HG02623 (cell line): ENCODE data around the gene LCTL.
"Not testable (repeated sequence)": the region's sequence is repeated elsewhere in the genome, so short reads cannot be mapped to it uniquely, and the experiment has no call there.

Experiments
- ATAC-seq: cut with Tn5 transposase; IDR thresholded peaks from one replicate; pipeline ENCODE4 v1.9.1; 2021; ENCODE audit warnings: moderate library complexity; ENCODE audit not compliant: unreplicated experiment

The LCTL gene

DNA sequence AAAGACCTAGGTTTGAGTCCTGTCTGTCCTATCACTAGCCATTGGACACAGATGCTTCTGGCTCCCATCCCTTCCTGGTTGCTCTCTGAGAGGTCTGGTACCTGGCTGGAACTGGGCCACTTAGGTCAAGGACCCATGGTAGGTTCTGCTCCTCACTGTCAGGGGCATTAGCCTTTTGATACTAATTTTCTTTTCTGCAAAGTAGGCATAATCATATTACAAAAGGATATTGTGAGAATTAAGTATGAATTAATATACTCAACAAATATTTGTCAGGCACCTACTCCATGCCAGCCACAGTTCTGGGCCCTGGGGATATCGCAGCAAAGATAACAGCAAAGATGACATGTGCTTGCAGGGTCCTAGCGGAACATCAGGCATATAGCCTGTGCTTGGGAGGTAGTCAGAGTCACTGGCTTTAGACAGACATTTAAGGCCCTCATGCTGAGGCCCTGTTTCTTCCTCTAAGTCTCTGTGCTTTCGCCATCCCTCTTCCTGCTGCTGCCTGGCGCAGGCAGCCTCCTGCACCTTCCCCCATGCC lies 25.6 kb upstream of the LCTL start:
- ATAC-seq, result no peak

DNA sequence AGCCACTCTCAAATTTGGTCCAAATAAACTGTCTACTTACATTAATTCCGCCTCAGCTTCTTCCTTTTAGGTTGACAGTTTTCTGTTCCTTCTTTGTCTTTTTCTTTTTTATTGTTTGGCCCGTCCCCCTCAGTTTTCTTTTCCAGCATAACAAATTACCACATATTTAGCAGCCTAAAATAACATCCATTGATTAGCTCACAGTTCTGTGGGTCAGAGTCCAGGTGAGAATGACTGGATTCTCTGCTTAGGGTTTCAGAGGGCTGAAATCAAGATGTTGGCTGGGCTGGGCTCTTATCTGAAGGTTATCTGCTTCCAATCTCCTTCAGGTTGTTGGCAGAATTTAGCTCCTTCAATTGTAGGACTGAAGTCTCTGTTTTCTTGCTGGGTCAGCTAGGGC lies 24.6 kb upstream of the LCTL start:
- no peak for ATAC-seq

DNA sequence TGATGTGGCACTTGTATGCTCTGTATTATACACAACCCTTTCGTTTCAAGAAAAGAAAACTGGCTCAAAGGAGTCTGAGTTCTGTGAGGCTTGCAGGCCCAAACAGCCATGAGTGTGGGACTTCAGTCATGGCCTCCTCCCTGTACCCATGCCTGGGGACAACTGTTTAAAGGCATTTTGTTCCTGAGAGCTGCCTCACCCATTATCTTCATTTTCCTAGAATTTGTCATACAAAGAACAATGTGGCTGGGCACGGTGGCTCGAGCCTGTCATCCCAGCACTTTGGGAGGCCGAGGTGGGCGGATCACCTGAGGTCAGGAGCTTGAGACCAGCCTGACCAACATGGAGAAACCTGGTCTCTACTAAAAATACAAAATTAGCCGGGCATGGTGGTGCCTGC lies 23.6 kb upstream of the LCTL start:
- not testable (repeated sequence) for ATAC-seq

DNA sequence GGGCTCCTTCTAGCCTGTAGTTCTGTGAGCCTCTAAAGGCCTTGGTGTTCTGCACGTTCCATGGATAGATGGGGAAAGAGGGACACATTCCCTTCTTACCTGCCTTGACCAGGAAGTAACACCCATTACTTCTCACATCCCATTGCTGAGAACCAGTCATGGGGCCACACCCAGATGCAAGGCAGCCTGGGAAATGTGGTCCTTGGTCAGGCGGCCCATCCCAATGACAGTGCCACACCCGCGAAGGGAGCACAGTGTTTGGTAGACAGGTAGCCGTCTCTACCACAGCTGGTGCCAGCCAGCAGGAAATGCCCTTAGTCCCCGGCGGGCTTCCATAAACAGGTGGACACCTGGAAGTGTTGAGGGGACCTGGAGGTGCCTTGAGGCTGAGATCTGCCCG lies 23.2 kb upstream of the LCTL start:
- no peak for ATAC-seq

DNA sequence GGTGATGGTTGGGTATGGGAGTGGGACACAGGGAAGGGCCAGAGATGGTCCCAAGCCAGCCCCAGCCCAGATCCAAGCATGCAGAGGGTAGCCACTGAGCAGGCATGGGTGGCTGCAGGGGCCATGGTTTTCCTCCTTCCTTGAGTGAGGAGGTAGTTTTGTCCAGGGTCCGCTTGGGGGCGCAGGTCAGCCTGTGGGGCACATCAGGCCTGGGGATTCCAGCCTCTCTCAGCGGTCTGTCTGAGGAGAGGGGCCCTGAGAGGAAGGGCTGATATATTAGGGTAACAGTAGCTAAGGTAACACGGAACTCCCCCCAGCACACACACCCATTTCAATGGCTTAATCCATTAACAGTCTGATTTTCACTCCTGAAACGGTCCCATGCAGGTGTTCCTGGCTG lies 22.7 kb upstream of the LCTL start:
- ATAC-seq, result no peak

DNA sequence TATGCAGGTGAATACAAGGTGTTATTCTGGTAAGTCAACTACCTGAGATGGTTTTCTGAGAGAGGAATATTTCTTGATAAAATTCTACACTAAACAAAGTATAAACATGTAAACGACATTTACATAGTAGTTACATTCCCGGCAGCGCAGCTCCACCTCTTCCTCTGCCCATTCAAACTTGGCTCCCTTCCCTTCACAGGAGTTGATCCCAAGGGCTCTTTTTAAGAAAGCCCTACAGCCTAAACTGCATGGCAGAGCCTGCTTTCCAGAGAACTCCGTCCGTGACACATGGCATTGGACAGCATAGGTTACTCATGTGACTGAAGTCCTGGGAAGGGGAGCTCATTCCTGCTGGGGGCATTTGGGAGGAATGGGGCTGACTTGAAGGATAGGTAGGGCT lies 22.0 kb upstream of the LCTL start:
- no peak for ATAC-seq

DNA sequence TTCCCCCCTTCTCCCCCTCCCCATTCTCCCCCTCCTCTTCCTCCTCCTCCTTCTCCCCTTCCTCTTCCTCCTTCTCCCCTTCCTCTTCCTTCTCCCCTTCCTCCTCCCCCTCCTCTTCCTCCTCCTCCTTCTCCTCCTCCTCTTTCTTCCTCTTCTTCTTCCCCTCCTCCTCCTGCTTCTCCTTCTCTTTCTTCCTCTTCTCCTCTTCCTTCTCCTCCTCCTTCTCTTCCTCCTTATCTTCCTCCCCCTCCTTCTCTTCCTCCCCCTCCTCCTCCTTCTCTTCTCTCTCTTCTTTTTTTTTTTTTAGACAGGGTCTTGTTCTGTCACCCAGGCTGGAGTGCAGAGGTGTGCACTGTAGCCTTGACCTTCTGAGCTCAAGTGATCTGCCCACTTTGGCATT lies 21.2 kb upstream of the LCTL start:
- no peak for ATAC-seq

DNA sequence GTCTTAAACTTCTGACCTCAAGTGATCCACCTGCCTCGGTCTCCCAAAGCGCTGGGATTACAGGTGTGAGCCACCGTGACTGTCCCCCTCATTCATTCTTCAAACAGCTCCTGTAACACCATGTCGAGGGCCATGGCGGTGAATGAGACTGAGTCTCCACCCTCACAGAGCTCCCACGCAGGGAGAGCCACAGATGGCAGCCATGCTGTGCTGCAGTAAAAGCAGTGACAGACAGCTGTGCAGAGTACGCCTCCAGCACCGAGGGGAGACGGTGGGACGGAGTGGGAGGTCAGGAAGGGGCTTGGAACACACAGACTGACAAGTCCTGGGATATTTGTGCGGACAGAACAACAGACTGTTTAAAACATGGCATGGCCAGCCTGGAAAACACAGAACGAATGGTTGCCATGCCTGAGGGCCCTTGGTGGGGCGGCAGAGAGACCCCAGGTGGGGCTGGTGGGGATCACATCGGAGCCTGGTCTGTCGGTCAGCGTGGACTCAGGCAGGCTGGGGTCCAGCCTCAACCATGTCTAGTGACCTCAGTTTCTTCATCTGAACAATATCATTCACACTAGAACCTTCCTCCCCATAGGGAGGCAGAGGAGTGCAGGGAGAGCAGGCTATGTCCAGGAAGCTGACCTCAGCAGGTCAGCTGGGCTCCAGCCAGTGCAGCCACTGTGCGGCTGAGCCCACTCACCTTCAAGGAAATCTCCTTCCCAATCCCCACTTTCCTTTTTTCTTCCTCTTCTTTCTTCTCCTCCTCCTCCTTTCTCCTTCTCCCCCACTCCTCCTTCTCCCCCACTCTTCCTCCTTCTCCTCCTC lies 20.6 kb upstream of the LCTL start:
- no peak for ATAC-seq

DNA sequence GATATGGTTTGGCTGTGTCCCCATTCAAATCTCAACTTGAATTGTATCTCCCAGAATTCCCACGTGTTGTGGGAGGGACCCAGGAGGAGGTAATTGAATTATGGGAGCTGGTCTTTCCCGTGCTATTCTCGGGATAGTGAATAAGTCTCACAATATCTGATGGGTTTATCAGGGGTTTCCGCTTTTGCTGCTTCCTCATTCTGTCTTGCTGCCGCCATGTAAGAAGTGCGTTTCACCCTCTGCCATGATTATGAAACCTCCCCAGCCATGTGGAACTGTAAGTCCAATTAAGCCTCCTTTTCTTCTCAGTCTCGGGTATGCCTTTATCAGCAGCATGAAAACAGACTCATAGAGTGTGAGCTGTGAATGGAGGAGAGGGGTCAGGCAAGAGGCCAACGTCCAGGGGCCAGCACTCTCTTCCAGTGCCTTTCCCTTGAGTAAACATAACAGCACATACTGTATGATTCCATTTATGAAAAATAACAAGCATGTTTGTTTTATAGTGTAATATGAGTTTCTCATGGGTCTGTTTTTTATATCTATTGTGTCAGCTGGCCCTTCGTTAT lies 16.3 kb upstream of the LCTL start:
- ATAC-seq, result no peak

DNA sequence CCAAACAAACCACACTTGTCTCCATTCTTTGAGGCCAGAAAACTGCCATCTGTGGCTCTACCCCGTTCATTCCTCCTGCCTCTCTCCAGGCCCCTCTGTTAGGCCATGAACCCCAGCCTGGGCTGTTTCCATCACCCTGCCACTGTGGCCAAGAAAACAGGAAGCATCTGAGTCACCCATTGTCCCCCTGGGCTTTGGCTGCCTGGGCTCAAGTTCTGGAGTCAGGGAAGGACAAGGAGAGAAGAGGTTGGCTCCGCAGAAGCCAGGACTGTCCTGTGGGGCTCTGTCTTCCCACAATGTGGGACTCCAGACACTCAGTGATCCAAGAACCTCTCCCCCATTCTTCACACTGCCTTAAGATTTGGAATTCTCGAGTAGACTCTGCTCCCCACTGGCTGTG lies 14.8 kb upstream of the LCTL start:
- ATAC-seq, result no peak

DNA sequence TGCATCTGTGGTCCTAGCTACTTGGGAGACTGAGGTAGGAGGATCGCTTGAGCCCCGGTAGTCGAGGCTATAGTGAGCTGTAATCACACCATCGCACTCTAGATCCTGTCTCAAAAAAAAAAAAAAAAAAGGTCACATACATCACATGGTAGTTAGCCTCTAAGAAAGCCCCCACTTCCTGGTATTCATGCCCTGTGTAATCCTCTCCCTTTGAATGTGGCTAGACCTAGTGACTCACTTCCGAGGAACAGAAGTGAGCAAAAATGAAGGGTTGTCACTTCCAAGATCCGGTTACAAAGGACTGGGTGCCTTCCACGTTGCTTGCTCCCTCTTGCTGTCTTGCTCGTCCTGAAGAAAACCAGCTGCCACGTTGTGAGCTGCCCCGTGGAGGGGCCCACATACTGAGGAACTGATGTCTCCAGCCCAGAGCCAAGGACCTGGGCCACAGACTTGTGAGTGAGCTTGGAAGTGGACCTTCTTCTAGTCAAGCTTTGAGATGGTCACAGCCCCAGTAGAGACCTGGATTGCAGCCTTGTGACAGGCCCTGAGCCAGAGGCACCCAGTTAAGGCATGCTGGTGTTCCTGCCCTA lies 12.6 kb upstream of the LCTL start:
- ATAC-seq, result no peak

DNA sequence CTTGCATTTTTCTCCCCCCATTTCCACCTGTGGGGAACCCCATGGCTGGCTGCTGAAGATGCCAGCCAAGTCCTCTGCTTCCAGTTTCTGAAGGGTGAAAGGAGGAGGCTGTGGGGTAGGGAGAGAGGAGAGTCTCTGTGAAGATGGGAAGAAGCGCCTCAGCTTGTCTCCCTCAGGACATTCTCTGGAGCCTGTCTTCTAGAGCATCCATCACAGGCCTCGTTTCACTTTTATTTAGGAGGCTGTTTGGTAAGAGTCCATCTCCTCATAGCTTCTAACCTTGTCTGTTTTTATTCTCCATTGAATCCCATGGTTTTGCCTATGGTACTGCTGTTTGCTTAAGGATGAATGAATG lies 8.8 kb upstream of the LCTL start:
- no peak for ATAC-seq

DNA sequence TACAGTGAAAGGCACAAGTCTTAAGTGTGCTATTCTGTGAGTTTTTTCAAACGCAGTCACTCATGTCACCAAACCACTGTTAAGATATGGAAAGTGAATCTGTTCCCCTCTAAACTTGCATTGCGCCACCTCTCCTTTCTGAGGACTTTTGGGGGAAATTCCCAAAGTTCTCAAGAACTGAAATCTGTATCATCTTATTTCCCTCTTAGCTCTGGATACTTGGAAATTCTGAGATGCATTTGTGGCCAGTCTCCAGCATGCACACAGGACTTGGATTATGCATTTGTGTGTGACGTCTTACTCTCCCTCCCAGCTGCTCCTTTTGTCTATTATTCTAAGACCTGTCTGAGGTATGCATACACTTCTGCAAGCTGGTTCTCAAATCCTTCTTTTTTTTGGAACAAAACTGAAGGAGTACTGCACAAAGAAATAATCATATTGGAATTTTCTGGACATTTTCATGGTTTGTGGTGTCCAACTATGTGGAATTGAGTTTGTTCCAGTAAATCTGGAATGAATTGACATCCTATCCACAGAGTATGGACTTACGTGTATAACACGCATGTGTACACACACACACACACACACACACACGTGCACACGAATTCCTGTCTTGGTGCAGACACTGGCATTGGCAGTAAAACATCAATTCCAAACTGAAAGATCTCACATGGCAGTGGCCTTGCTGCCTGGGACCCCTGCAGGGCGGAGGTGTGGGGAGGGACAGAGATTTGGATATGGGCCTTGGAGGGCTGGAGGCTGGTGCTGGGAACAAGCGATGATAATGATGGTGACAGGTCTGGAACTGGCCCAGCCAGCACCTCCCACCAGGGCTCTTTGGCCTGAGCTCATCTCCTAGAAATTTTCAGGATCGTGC lies 8.2 kb upstream of the LCTL start:
- ATAC-seq, result no peak

DNA sequence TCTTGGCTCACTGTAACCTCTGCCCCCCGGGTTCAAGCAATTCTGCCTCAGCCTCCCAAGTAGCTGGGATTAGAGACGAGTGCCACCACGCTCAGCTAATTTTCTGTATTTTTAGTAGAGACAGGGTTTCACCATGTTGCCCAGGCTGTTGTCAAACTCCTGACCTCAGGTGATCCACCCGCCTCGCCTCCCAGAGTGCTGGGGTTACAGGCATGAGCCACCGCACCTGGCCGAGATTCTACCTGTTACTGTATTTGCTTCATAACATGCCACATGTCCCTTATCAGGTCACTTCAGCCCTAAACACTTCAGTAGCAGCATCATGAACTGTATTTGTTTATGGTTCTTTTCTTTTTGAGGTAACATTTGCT lies 7.5 kb upstream of the LCTL start:
- ATAC-seq, result no peak

DNA sequence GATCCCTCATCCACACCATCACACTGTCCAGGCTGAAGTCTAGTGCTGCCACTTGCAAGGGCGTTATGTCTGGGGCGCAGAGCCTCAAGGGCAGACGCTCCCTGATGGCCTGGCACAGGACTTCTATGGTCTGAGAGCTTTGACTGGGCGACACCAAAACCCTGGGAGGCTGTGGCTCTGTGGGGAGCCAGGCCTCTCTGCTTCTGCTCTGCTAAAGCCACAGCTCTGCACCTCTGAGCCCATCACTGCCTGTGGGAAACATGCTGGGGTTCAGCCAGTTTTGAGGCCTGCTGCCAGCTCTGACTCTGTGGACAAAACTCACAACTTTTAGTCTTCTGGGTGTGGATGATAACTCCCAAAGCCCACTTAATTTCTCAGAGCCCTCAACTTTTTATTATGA lies 6.3 kb upstream of the LCTL start:
- ATAC-seq, result no peak

DNA sequence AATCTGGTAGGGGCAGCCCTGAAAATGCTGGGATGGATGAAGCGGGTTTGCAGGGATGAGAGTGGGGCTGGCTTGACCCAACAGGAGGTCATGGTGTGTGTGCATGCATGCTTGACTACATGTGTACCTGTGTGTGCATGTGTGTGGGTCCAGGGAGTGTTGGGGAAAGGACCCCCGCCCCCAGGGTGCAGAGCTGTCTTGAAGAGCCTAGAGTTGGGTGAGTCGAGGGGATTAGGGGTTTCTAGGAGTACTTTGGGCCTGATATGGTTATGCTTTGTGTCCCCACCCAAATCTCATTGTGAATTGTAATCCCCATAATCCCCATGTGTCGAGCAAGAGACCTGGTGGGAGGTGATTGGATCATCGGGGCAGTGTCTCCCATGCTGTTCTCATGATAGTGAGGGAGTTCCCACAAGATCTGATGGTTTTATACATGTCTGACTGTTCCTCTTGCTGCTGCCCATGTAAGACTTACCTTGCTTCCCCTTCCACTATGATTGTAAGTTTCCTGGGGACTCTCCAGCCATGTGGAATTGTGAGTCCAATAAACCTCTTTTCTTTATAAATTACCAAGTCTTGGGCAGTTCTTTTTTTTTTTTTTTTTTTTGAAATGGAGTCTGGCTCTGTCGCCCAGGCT lies 5.2 kb upstream of the LCTL start:
- ATAC-seq, result no peak

DNA sequence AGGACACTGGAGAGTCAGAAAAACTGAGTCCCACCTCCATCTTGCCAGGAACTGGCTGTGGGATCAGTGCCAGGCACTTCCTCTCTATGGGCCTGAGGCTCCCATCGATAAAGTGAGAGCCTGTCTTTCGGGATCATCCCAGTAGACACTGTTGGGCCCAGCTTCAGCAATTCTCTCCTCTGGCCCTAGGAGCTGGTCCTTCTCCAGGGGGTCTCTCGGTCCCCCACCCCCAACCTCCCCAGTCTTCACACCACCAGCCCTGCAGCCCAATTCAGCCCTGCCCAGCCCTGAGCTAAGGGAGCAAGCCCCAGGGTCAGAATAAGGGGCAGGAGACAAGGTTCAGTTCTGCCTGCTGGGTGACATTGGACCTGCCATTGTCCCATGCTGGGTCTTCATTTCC lies 4.5 kb upstream of the LCTL start:
- no peak for ATAC-seq

DNA sequence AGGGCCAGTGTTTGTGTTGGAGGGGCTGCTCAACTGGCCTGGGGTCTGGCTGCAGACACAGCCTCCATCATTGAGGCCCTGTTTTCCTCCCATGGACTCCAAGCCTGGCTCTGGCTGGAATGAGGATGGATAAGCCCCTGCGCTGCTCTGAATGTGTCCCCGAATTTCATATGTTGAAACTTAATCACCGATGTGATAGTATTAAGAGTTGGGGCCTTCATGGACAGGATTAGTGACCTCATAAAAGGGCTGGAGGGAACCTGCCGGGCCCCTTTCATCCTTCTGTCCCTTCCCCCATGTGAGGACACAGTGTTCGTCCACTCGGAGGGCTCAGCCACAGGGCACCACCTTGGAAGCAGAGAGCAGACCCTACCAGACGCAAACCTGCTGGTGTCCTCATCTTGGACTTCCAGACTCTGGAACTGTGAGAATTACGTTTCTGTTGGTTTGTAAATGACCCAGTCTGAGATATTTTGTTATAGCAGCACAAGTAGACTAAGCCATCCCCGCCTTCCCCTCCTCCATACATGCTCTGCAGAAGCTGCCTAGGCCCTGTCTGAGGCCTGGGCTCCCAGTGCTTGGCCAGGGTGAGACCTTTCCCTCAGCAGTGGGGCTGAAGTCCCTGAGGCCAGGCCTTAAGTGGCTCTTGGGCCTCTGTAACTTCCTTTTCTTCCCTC lies 3.8 kb upstream of the LCTL start:
- ATAC-seq, result no peak

DNA sequence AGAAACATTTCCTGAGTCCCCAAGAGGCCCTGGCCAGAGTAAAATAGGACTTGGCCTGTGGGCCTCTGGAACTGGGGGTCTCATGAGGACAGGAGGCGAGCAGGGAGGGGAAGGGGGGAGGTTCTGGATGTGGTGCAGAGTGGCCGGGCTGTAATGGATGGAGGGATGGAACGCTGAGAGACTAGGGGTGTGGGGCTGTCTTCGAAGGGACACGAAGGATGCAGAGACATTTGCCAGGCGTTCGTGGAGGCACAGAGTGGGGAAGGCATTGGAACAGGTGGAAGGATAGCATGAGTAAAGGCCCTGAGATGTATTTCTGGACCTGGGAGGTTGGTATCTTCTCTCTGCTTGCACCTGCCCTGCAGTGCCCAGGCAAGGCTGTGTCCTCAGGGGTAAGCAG lies 2.1 kb upstream of the LCTL start:
- ATAC-seq, result no peak

DNA sequence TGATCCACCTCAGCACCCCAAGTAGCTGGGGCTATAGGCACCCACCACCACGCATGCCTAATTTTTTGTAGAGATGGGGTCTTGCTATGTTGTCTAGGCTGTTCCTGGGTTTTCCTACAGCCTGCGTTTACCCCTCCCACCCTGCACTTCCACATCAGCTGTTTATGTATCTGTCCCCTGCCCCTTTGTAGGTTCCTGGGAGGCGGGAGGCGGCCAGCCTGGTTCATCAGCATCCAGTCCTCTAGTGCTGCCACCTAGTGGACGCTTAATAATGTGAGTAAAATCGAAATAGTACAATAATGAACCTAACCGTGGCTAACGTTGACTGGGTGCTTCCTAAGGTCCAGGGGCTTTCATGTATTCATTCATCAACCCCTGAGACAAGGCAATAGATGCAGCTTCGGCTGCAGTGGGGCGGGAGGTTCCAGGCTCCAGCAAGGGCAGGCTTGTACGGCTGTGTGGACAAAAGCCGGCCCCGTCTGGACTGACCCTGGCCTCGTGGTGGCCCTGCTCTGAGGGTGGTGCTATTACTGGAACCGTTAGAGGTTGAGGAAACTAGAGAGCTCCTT lies 1.2 kb upstream of the LCTL start:
- no peak for ATAC-seq
